ENCODE results near the gene ERCC6L.
"Not testable (repeated sequence)": the region's sequence is repeated elsewhere in the genome, so short reads cannot be mapped to it uniquely, and the experiment has no call there.

The ERCC6L gene

GRCh38 chrX:72236841-72237240, 2.0 kb downstream of the ERCC6L start:
- Histone ChIP-seq H3K36me3 (ENCODE audit: low read length) (no peaks in the 10 kb centered on the region), H3K9ac (ENCODE audit: low read length) (no peak overlapping the region), H3K79me2 (ENCODE audit: insufficient read depth, low read length) (peaks cover 45% of the 10 kb centered on the region), H3K9me2 (replicated peaks; ENCODE audit: insufficient read depth, low read length) (no peaks in the 10 kb centered on the region), H3F3A (ENCODE audit: insufficient read depth) (no peaks in the 10 kb centered on the region), H2AFZ (ENCODE audit: low read depth, low read length, severe bottlenecking) (no peak overlapping the region), H3K27ac (ENCODE audit: low read depth, low read length) (no peak overlapping the region), H3K4me3 (ENCODE audit: insufficient read depth, low read length, poor library complexity, severe bottlenecking) (no peak overlapping the region), H4K20me1 (ENCODE audit: low read depth, low read length) (no peaks in the 10 kb centered on the region), H3K4me2 (ENCODE audit: low read depth, low read length, poor library complexity, severe bottlenecking) (no peak overlapping the region), H3K9me3 (ENCODE audit: insufficient read depth, low read length) (no peaks in the 10 kb centered on the region), H3K27me3 (ENCODE audit: low read length) (no peaks in the 10 kb centered on the region)
- TF ChIP-seq EZH2phosphoT487 (conservative IDR thresholded peaks at IDR 0.05; ENCODE audit: low read length): no peak
- TF ChIP-seq, protein P1, sequence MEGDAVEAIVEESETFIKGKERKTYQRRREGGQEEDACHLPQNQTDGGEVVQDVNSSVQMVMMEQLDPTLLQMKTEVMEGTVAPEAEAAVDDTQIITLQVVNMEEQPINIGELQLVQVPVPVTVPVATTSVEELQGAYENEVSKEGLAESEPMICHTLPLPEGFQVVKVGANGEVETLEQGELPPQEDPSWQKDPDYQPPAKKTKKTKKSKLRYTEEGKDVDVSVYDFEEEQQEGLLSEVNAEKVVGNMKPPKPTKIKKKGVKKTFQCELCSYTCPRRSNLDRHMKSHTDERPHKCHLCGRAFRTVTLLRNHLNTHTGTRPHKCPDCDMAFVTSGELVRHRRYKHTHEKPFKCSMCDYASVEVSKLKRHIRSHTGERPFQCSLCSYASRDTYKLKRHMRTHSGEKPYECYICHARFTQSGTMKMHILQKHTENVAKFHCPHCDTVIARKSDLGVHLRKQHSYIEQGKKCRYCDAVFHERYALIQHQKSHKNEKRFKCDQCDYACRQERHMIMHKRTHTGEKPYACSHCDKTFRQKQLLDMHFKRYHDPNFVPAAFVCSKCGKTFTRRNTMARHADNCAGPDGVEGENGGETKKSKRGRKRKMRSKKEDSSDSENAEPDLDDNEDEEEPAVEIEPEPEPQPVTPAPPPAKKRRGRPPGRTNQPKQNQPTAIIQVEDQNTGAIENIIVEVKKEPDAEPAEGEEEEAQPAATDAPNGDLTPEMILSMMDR (IDR thresholded peaks at IDR 0.05; ENCODE audit: insufficient read depth, low read length, poor library complexity, severe bottlenecking): no peak

DNA sequence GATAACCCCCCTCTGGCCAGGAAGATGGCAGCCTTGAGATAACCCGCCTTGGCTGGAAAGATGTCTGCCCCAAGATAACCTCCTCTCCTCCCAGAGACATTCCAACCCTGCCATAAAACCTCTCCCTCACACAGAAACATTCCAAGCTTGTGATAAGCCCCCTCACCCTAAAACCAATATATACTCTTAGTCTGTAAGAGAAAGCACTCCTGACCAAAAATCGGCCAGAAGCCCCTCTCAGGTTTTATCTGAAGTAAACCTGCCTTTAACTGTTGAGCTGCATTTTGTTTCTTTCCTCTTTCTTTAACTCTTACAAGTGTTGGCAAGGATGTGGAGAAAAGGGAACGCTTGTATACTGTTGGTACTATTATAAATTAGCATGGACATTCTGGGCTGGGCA, 8.5 kb downstream of the ERCC6L start:
- no peaks in the 10 kb centered on the region for H3K9me3 ChIP-seq (ENCODE audit: insufficient read depth, low read length)
- no peak overlapping the region for H3K27ac ChIP-seq (ENCODE audit: low read depth, low read length)
- H3K79me2 ChIP-seq (ENCODE audit: insufficient read depth, low read length): peaks cover 66% of the 10 kb centered on the region
- no peaks in the 10 kb centered on the region for H4K20me1 ChIP-seq (ENCODE audit: low read depth, low read length)
- H3K36me3 ChIP-seq (ENCODE audit: low read length): no peaks in the 10 kb centered on the region
- no peak overlapping the region for H2AFZ ChIP-seq (ENCODE audit: low read depth, low read length, severe bottlenecking)
- H3K9ac ChIP-seq (ENCODE audit: low read length): no peak overlapping the region
- H3K9me2 ChIP-seq (replicated peaks; ENCODE audit: insufficient read depth, low read length): no peaks in the 10 kb centered on the region
- H3K4me2 ChIP-seq (ENCODE audit: low read depth, low read length, poor library complexity, severe bottlenecking): no peak overlapping the region
- no peak overlapping the region for H3K4me3 ChIP-seq (ENCODE audit: insufficient read depth, low read length, poor library complexity, severe bottlenecking)
- H3F3A ChIP-seq (ENCODE audit: insufficient read depth): no peaks in the 10 kb centered on the region
- TF ChIP-seq EZH2phosphoT487 (conservative IDR thresholded peaks at IDR 0.05; ENCODE audit: low read length): no peak
- TF ChIP-seq, protein P1 (IDR thresholded peaks at IDR 0.05; ENCODE audit: insufficient read depth, low read length, poor library complexity, severe bottlenecking): no peak
- H3K27me3 ChIP-seq (ENCODE audit: low read length): no peaks in the 10 kb centered on the region

DNA sequence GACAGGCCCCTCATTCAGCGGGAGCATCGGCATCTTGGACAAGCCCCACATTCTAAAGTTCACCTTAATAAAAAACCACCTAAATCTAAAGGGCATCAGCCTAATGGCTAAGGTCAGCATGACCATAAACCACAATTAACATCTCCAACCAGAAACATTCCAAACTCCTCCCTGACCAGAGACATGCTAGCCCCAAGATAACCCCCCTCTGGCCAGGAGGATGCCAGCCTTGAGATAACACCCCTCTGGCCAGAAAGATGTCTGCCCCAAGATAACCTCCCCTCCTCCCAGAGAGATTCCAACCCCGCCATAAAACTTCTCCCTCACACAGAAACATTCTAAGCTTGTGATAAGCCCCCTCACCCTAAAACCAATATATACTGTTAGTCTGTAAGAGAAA, 18.5 kb downstream of the ERCC6L start:
- H3F3A ChIP-seq (ENCODE audit: insufficient read depth); H3K4me2 ChIP-seq (ENCODE audit: low read depth, low read length, poor library complexity, severe bottlenecking); H3K9ac ChIP-seq (ENCODE audit: low read length); H3K36me3 ChIP-seq (ENCODE audit: low read length); H3K9me2 ChIP-seq (replicated peaks; ENCODE audit: insufficient read depth, low read length); H3K27me3 ChIP-seq (ENCODE audit: low read length); H3K4me3 ChIP-seq (ENCODE audit: insufficient read depth, low read length, poor library complexity, severe bottlenecking); H2AFZ ChIP-seq (ENCODE audit: low read depth, low read length, severe bottlenecking); H3K27ac ChIP-seq (ENCODE audit: low read depth, low read length); H4K20me1 ChIP-seq (ENCODE audit: low read depth, low read length); H3K9me3 ChIP-seq (ENCODE audit: insufficient read depth, low read length): not testable (repeated sequence)
- peaks cover 42% of the 10 kb centered on the region for H3K79me2 ChIP-seq (ENCODE audit: insufficient read depth, low read length)

DNA sequence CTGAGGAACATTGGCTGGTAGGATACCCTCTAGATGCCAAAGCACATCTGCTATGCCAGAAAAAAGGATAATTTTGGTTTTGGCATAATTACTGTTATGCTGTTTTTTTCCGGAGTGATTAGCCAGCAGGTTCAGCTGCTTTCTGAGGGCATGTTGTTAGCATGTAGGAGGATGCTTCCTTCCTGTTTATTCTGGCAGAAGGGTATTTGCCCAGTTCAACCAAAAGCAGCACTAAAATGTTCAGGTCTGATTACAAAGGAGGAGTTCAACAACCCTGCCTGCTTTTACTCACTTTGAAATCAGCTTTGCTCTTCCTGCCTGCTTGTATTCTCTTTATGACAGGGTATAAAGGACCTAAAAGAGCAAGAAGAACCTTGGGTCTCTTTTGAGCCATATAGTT, 21.9 kb downstream of the ERCC6L start:
- TF ChIP-seq, protein P1 (IDR thresholded peaks at IDR 0.05; ENCODE audit: insufficient read depth, low read length, poor library complexity, severe bottlenecking): no peak
- no peak for TF ChIP-seq EZH2phosphoT487 (conservative IDR thresholded peaks at IDR 0.05; ENCODE audit: low read length)
- no peaks in the 10 kb centered on the region for H3K9me3 ChIP-seq (ENCODE audit: insufficient read depth, low read length)
- H3K9ac ChIP-seq (ENCODE audit: low read length): no peak overlapping the region
- no peaks in the 10 kb centered on the region for H3F3A ChIP-seq (ENCODE audit: insufficient read depth)
- H3K9me2 ChIP-seq (replicated peaks; ENCODE audit: insufficient read depth, low read length): no peaks in the 10 kb centered on the region
- H3K27ac ChIP-seq (ENCODE audit: low read depth, low read length): no peak overlapping the region
- H3K36me3 ChIP-seq (ENCODE audit: low read length): no peaks in the 10 kb centered on the region
- H2AFZ ChIP-seq (ENCODE audit: low read depth, low read length, severe bottlenecking): no peak overlapping the region
- no peak overlapping the region for H3K4me2 ChIP-seq (ENCODE audit: low read depth, low read length, poor library complexity, severe bottlenecking)
- H3K79me2 ChIP-seq (ENCODE audit: insufficient read depth, low read length): peaks cover 22% of the 10 kb centered on the region; the same call in 1 of the 2 replicates
- no peak overlapping the region for H3K4me3 ChIP-seq (ENCODE audit: insufficient read depth, low read length, poor library complexity, severe bottlenecking)
- H3K27me3 ChIP-seq (ENCODE audit: low read length): no peaks in the 10 kb centered on the region
- H4K20me1 ChIP-seq (ENCODE audit: low read depth, low read length): no peaks in the 10 kb centered on the region
